Stomach (tissue), 9 donors: ENCODE measurements around the gene THSD7B. TPM values are rescaled to one million over a fixed set of nuclear protein-coding genes. Genes with fewer than 3 reads are reported as not detected.

Source experiments
- DNase-seq, 2 donors: peaks; one replicate each; pipeline versions ENCODE4 v3.0.0 to v3.0.0-alpha.2; 2013 to 2019
- H3K27ac ChIP-seq, 5 donors: fragments of 200-600 bp in 4 of 5; sonication (generic) in 4 of 5; one replicate each; pipeline ENCODE4 v1.5.1; 2013 to 2019; ENCODE audit warnings: mild to moderate bottlenecking in 1 of 5, moderate library complexity in 1 of 5
- H3K27me3 ChIP-seq, 3 donors: fragments of 200-600 bp; sonication (generic); one replicate each; pipeline ENCODE4 v1.5.1; 2017 to 2019; ENCODE audit warnings: mixed run types in 1 of 3
- H3K36me3 ChIP-seq, 4 donors: fragments of 200-600 bp; sonication (generic); 1 replicate in 3 of 4; 2 replicates in 1 of 4; pipeline ENCODE4 v1.5.1; 2016 to 2019
- H3K4me1 ChIP-seq, 4 donors: fragments of 200-600 bp; sonication (generic); one replicate each; pipeline ENCODE4 v1.5.1; 2016 to 2019
- H3K4me3 ChIP-seq, 4 donors: fragments of 200-600 bp; sonication (generic) in 3 of 4; one replicate each; pipeline ENCODE4 v1.5.1; 2016 to 2019; ENCODE audit warnings: mild to moderate bottlenecking in 1 of 4
- H3K9me3 ChIP-seq, 4 donors: fragments of 200-600 bp; sonication (generic); one replicate each; pipeline ENCODE4 v1.5.1; 2016 to 2019
- EP300 ChIP-seq: sonication (generic); formaldehyde crosslinking; IDR thresholded peaks from one replicate; pipeline ENCODE4 v1.6.1; 2017; ENCODE audit warnings: antibody characterized with exemption
- POLR2A ChIP-seq, 4 donors: fragments of 450-650 bp; IDR thresholded peaks; one replicate each; pipeline ENCODE4 v1.6.1; 2016; ENCODE audit warnings: antibody characterized with exemption in 4 of 4, control low read depth in 2 of 4, mild to moderate bottlenecking in 1 of 4, moderate library complexity in 1 of 4
- POLR2AphosphoS5 ChIP-seq, 3 donors: sonication (generic); formaldehyde crosslinking; IDR thresholded peaks; one replicate each; pipeline ENCODE4 v1.6.1; 2016; ENCODE audit warnings: antibody characterized with exemption in 3 of 3
- WGBS, 5 donors: extraction: QIAGEN DNeasy Blood & Tissue Kit in 3 of 5; methylation state at CpG; one replicate each; pipeline versions ENCODE4 v1.1.5 to v1.1.7; 2013 to 2018; 5-methylcytosine and 5-hydroxymethylcytosine counted together
- intact Hi-C: fragments of 100-400 bp; cut with DNase I; formaldehyde crosslinking; loops from one replicate; pipeline ENCODE4 v1.15.1; 2023; ENCODE audit warnings: low total_unique reads
- polyA plus RNA-seq, 3 donors: library from polyadenylated mRNA; stranded (reverse); fragments of 200-250 nt; gene quantifications; one replicate each; pipeline ENCODE4 v1.2.3, GENCODE V29; 2013
- total RNA-seq, 5 donors: library from RNA; depleted of rRNA; stranded (reverse); fragments of >200 nt; gene quantifications; one replicate each; pipeline versions ENCODE4 v1.1.0 to v1.2.3, GENCODE V29; 2014 to 2016
- TF ChIP-seq, protein P1 (sequence below), 7 experiments: fragments of 450-650 bp in 4 of 7; fragments of 200-600 bp in 3 of 7; sonication (generic) in 3 of 7; IDR thresholded peaks; one replicate each; pipeline ENCODE4 v1.5.1; 2016 to 2019; ENCODE audit warnings: antibody characterized with exemption in 7 of 7, control low read depth in 2 of 7, mild to moderate bottlenecking in 1 of 7
- donor health status: healthy with polysubstance abuse.
- donor health status: Bipolar disorder and iron deficiency.
- donor health status: healthy.

THSD7B gene
- total and polyA plus RNA-seq, 8 donors = 0.05 to 4.4 TPM; not detected in 6

DNA sequence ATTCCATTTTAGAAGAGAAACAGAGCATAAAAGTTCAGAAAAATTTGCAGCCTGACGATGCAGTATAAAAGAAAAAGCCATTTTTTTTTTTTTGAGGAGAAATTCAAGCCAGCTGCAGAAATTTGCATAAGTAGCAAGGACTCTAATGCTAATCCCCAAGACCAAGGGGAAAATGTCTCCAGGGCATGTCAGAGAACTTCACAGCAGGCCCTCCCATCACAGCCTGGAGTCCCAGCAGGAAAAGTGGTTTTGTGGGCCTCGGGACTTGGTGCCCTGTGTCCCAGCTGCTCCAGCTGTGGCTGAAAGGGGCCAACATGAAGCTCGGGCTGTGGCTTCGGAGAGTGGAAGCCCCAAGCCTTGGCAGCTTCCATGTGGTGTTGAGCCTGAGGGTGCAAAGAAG lies 873.6 kb downstream of the THSD7B start:
- no peak for DNase-seq
- no peak overlapping the region for H3K27ac ChIP-seq
- H3K4me3 ChIP-seq = no peak overlapping the region
- no peaks in the 10 kb centered on the region for H3K36me3 ChIP-seq
- no peaks in the 10 kb centered on the region for H3K4me1 ChIP-seq
- TF ChIP-seq, protein P1, sequence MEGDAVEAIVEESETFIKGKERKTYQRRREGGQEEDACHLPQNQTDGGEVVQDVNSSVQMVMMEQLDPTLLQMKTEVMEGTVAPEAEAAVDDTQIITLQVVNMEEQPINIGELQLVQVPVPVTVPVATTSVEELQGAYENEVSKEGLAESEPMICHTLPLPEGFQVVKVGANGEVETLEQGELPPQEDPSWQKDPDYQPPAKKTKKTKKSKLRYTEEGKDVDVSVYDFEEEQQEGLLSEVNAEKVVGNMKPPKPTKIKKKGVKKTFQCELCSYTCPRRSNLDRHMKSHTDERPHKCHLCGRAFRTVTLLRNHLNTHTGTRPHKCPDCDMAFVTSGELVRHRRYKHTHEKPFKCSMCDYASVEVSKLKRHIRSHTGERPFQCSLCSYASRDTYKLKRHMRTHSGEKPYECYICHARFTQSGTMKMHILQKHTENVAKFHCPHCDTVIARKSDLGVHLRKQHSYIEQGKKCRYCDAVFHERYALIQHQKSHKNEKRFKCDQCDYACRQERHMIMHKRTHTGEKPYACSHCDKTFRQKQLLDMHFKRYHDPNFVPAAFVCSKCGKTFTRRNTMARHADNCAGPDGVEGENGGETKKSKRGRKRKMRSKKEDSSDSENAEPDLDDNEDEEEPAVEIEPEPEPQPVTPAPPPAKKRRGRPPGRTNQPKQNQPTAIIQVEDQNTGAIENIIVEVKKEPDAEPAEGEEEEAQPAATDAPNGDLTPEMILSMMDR (IDR thresholded peaks at IDR 0.05) = no peak
- TF ChIP-seq POLR2AphosphoS5 (IDR thresholded peaks at IDR 0.05) (no peak), POLR2A (IDR thresholded peaks at IDR 0.05) (no peak), EP300 (no peak)
- WGBS, 5 donors = 70 to 78% (median 76%) methylated on average over 4 of the region's 4 CpGs
- intact Hi-C loops = no loop called here
- H3K9me3 ChIP-seq = no peaks in the 10 kb centered on the region
- no peaks in the 10 kb centered on the region for H3K27me3 ChIP-seq

DNA sequence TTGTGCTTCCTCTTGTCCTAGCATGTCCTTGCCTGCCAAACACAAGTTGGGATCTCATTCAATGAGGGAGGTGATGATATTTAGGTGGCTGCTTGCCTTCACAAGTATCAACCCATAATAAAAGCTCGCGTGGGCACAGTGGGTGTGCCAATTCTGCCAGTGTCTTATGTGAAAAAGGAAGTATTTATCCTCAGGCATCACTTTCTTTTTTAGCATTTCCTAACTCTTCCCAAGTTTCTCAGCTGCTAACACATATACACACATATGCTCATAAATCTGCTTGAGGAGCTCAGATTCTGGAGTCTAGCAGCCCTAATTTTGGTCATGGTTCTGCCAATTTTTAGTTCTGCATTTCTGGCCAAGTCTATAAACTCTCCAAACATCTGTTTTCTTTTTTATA lies 879.4 kb downstream of the THSD7B start:
- Histone ChIP-seq H3K36me3 (no peaks in the 10 kb centered on the region), H3K27me3 (no peaks in the 10 kb centered on the region), H3K27ac (no peak overlapping the region), H3K9me3 (no peaks in the 10 kb centered on the region), H3K4me3 (no peak overlapping the region), H3K4me1 (no peaks in the 10 kb centered on the region)
- DNase-seq = no peak
- TF ChIP-seq POLR2A (IDR thresholded peaks at IDR 0.05) = no peak
- 72 to 98% (median 84%) methylated on average over 2 of the region's 2 CpGs for WGBS, 5 donors
- intact Hi-C loops = no loop called here

DNA sequence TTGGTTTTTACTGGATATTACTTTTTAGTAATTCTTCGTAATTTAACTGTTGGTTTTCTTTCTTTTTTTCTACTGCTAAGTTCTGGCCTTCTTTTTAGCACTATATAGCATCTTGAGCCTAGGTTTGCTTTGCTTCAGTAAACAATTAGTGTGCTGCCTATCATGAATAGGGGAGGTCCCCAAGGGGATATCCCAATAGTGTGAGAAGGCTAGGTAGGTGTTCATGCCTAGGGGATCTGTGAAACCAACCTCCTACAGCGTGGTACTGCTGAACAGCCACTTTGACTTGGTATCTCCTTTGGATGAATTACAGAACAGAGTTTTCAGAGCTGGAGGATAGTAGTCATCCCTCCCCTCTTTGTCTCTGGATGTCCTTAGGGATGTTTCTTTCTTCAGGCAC lies 888.7 kb downstream of the THSD7B start:
- Histone ChIP-seq H3K4me3 (no peak overlapping the region), H3K4me1 (no peaks in the 10 kb centered on the region), H3K27ac (no peak overlapping the region), H3K27me3 (no peaks in the 10 kb centered on the region), H3K36me3 (no peaks in the 10 kb centered on the region), H3K9me3 (peaks cover 0 to 13% (median 0%) of the 10 kb centered on the region in 4 donors)
- 58 to 73% (median 64%) methylated on average over 2 of the region's 2 CpGs for WGBS, 5 donors
- intact Hi-C loops = no loop called here
- TF ChIP-seq, protein P1 (IDR thresholded peaks at IDR 0.05) = no peak
- TF ChIP-seq POLR2AphosphoS5 (IDR thresholded peaks at IDR 0.05) (no peak), EP300 (no peak), POLR2A (IDR thresholded peaks at IDR 0.05) (no peak)
- no peak for DNase-seq

DNA sequence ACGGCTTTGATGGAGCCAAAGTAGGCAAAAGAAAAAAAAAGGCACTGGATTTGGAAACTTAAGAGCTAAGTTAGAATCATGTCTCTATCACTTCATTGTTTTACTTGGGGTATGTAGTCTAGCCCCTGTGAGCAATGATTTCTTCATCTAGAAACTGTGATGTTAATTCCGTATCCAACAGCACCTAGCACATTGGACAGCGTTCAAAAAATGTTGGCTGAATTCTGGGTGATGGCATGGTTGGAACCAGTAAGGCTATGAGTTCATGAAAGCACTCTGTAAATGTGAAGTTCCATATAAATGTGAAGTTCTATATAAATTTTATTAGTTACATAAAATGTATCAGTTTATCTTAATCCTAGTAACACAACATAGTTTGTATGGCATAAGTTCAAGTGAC lies 890.5 kb downstream of the THSD7B start:
- Histone ChIP-seq H3K27ac (no peak overlapping the region), H3K9me3 (peaks cover 0 to 13% (median 0%) of the 10 kb centered on the region in 4 donors), H3K27me3 (no peaks in the 10 kb centered on the region), H3K4me1 (no peaks in the 10 kb centered on the region), H3K36me3 (no peaks in the 10 kb centered on the region), H3K4me3 (no peak overlapping the region)
- intact Hi-C loops = no loop called here
- 66 to 91% (median 84%) methylated on average over 3 of the region's 3 CpGs for WGBS, 5 donors
- TF ChIP-seq, protein P1 (IDR thresholded peaks at IDR 0.05) = no peak
- TF ChIP-seq POLR2AphosphoS5 (IDR thresholded peaks at IDR 0.05) (no peak), POLR2A (IDR thresholded peaks at IDR 0.05) (no peak), EP300 (no peak)
- no peak for DNase-seq

DNA sequence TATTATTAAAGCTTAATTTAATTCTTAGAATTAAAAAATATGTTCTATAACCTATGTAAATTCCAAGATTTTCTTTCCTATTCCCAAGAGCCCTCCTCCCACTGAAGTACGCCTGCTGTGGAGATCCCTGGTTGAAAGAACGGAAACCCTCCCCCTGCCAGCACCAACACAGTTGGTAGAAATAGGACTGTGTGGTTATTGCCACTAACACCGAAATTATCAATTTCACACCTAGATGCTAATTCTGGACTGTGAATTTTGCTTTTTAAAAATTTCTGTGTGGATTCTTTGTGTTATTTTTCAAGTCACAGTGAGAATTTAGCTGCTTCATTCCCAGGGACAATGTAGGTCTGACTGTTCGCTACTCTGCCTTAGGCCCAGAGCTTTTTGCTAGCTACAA lies 893.1 kb downstream of the THSD7B start:
- WGBS, 5 donors = 77 to 94% (median 87%) methylated on average over 4 of the region's 4 CpGs

More for the DNA sequence above, 893.1 kb downstream of the THSD7B start:
- intact Hi-C loops = no loop called here
- Histone ChIP-seq H3K27me3 (no peaks in the 10 kb centered on the region), H3K9me3 (peaks cover 0 to 19% (median 0%) of the 10 kb centered on the region in 4 donors), H3K27ac (no peak overlapping the region), H3K36me3 (no peaks in the 10 kb centered on the region), H3K4me3 (no peak overlapping the region), H3K4me1 (no peaks in the 10 kb centered on the region)
- TF ChIP-seq, protein P1 (IDR thresholded peaks at IDR 0.05) = no peak
- TF ChIP-seq POLR2AphosphoS5 (IDR thresholded peaks at IDR 0.05) (no peak), POLR2A (IDR thresholded peaks at IDR 0.05) (no peak), EP300 (no peak)
- no peak for DNase-seq
